WERI-Rb-1 (cell line): ENCODE data around the gene TMEM97.
"Not testable (repeated sequence)": the region's sequence is repeated elsewhere in the genome, so short reads cannot be mapped to it uniquely, and the experiment has no call there.

ENCODE experiments used
- DNase-seq: peaks from one replicate; pipeline ENCODE4 v3.0.0-alpha.2; 2020
- H3K27ac ChIP-seq: fragments of 250-450 bp; sonication (Bioruptor Pico); 2 replicates; pipeline ENCODE4 v1.5.1; 2020; ENCODE audit warnings: mild to moderate bottlenecking, moderate library complexity
- H3K27me3 ChIP-seq: fragments of 250-450 bp; sonication (Bioruptor Pico); 2 replicates; pipeline ENCODE4 v1.5.1; 2021; ENCODE audit warnings: mild to moderate bottlenecking, low read depth, moderate library complexity; ENCODE audit not compliant: insufficient read depth, severe bottlenecking
- H3K36me3 ChIP-seq: fragments of 250-450 bp; sonication (Bioruptor Pico); 2 replicates; pipeline ENCODE4 v1.5.1; 2020; ENCODE audit warnings: mild to moderate bottlenecking, moderate library complexity
- H3K4me3 ChIP-seq: 2 replicates; pipeline ENCODE4 v1.5.1; 2011; ENCODE audit warnings: low read depth, mild to moderate bottlenecking, control low read depth, low read length
- H3K9me3 ChIP-seq: fragments of 250-450 bp; sonication (Bioruptor Pico); 2 replicates; pipeline ENCODE4 v1.5.1; 2021; ENCODE audit warnings: mild to moderate bottlenecking, moderate library complexity; ENCODE audit not compliant: severe bottlenecking
- TF ChIP-seq, protein P1 (sequence below): IDR thresholded peaks from 2 replicates; pipeline ENCODE4 v1.5.1; 2011; ENCODE audit warnings: low read depth, mild to moderate bottlenecking, control low read depth, inconsistent platforms, low read length

Gene TMEM97

DNA sequence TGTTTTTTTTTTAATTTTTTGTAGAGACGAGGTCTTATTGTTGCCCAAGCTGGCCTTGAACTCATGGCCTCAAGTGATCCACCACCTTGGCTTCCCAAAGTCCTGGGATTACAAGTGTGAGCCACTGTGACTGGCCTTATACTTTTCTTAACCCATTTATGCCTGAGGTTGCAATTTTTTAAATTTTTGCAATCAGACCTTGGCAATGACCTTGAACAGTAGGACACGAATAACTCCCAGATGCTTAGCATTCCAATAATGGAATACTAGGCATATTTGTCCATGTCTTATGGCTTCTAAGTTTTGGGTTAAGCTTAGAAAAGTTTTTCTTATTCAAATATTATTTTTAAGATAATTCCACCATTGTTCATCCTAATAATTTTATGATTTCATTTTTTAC, 28.3 kb upstream of the TMEM97 start:
- Histone ChIP-seq H3K9me3 (no peaks in the 10 kb centered on the region), H3K4me3 (no peak overlapping the region), H3K36me3 (no peaks in the 10 kb centered on the region), H3K27me3 (no peaks in the 10 kb centered on the region), H3K27ac (no peak overlapping the region)
- TF ChIP-seq, protein P1, sequence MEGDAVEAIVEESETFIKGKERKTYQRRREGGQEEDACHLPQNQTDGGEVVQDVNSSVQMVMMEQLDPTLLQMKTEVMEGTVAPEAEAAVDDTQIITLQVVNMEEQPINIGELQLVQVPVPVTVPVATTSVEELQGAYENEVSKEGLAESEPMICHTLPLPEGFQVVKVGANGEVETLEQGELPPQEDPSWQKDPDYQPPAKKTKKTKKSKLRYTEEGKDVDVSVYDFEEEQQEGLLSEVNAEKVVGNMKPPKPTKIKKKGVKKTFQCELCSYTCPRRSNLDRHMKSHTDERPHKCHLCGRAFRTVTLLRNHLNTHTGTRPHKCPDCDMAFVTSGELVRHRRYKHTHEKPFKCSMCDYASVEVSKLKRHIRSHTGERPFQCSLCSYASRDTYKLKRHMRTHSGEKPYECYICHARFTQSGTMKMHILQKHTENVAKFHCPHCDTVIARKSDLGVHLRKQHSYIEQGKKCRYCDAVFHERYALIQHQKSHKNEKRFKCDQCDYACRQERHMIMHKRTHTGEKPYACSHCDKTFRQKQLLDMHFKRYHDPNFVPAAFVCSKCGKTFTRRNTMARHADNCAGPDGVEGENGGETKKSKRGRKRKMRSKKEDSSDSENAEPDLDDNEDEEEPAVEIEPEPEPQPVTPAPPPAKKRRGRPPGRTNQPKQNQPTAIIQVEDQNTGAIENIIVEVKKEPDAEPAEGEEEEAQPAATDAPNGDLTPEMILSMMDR, result no peak
- DNase-seq, result no peak

DNA sequence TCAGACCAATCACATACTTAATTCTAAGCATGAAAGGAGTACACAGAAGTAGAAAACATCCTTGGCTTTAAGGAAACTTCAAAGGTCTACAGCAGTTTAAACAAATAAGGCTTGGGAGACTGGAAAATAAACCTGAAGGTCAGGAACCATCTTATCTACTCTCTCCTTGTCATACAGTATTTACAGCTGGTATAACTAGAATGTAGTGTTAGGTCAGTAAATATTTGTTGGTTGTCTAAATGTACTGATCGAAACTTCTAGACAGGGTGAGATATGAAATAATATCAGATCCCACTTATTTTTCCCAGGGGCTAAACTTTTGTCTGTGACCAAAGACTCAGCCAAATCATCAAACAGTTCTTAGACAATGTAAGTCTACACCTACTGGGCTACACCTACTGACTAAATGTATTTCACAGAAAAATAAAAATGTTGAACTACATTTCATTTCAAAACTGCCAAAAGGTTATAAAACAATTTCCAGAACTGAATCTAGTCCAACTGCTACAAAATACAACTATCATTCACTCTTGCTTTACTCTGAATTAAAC, 27.1 kb upstream of the TMEM97 start:
- H3K4me3 ChIP-seq, result no peak overlapping the region
- no peak overlapping the region for H3K27ac ChIP-seq
- no peaks in the 10 kb centered on the region for H3K9me3 ChIP-seq
- TF ChIP-seq, protein P1, result no peak
- no peak for DNase-seq
- no peaks in the 10 kb centered on the region for H3K27me3 ChIP-seq
- no peaks in the 10 kb centered on the region for H3K36me3 ChIP-seq

DNA sequence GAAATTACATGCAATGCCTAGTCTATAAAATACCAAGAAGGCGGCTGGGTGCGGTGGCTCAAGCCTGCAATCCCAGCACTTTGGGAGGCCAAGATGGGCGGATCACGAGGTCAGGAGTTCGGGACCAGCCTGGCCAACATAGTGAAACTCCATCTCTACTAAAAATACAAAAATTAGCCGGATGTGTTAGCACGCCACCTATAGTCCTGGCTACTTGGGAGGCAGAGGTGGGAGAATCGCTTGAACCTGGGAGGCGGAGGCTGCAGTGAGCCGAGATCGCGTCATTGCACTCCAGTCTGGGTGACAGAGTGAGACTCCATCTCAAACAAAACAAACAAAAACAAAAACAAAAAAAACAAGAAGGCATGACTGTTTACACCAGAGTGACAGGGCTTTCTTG, 26.1 kb upstream of the TMEM97 start:
- DNase-seq, result not testable (repeated sequence)

DNA sequence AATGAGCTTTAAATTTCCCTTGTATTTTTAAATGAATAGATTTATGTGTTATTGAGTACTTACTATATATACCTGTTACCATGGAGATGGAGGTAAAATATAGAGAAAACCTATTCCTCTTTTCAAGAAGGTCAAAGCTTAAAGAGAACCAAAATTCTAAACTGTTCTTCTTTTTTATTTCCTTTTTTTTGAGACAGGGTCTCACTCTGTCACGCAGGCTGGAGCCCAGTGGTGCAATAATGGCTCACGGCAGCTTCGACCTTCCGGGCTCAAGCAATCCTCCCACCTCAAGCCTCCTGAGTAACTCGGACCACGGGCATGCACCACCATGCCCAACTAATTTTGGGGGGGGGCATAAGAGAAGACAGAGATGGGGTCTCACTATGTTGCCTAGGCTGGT, 25.0 kb upstream of the TMEM97 start:
- Histone ChIP-seq H3K27me3 (no peaks in the 10 kb centered on the region), H3K27ac (no peak overlapping the region), H3K36me3 (no peaks in the 10 kb centered on the region), H3K9me3 (no peaks in the 10 kb centered on the region), H3K4me3 (no peak overlapping the region)
- TF ChIP-seq, protein P1, result no peak
- no peak for DNase-seq

More for the DNA sequence above, 26.1 kb upstream of the TMEM97 start:
- not testable (repeated sequence) for H3K27ac ChIP-seq, H3K36me3 ChIP-seq, H3K27me3 ChIP-seq, H3K4me3 ChIP-seq, H3K9me3 ChIP-seq

DNA sequence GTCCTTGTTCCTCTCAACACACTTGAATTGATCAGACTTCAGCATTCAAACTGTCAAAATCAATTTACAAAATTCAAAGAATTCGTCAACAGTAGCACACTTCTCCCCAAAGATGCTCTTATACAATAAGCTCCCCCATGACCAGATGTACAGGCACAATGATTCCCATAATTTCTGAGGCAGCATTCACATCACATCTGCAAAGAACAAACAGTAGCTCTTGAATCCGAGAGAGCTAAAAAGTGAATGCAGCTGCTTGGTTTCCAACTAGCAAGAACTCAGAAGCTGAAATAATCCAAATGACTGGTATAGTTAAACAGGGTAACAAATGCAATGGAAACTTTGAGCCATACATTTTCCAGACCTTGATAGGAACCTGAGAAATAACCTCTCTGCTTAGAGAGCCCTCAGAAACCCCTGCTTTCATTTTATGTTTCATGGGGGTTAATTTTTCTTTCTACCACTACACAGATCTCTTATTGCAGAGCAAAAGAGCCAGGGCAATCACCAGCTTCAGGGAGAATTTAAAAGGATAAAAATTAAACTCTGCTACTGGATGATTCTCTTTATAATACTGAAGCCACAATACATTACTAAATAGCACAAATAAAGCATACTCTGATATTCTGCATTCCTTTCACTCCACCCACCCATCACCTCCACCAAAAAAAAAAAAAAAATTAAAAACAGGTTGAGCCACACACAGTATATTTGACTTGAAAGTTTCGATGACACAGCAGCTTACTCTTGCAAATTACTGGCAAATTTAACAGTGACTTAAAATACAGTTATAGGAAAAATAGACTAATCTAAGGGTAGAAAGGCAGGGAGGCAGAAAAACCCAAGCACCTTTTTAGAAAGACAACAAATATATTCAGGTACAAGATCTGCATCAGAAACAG, 23.1 kb upstream of the TMEM97 start:
- Histone ChIP-seq H3K9me3 (no peaks in the 10 kb centered on the region), H3K27ac (no peak overlapping the region), H3K36me3 (no peaks in the 10 kb centered on the region), H3K27me3 (no peaks in the 10 kb centered on the region), H3K4me3 (no peak overlapping the region)
- no peak for DNase-seq
- TF ChIP-seq, protein P1, result no peak

DNA sequence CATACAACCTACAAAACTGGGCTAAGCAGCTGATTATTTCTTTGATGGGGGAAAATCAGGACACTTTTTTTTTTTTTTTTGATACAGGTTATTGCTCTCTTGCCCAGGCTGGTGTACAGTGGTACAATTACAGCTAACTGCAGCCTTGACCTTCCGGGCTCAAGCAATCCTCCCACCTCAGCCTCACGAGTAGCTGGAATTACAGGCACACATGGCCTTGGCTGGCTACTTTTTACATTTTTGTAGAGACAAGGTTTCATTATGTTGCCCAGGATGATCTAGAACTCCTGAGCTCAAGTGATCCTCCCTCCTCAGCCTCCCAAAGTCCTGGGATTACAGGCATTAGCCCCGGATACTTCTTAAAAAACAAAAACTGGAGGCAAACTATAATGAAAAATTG, 20.6 kb upstream of the TMEM97 start:
- Histone ChIP-seq H3K27ac (no peak overlapping the region), H3K4me3 (no peak overlapping the region), H3K9me3 (no peaks in the 10 kb centered on the region), H3K27me3 (no peaks in the 10 kb centered on the region), H3K36me3 (no peaks in the 10 kb centered on the region)
- DNase-seq, result no peak
- TF ChIP-seq, protein P1, result no peak
